NCI-H1436 (cell line): ENCODE results near the gene ASIC1.

Experiments used
- DNase-seq: peaks from one replicate; lab custom pipeline; 2025; lab: John Stamatoyannopoulos, UW

Gene ASIC1

GRCh38 chr12:50110127-50110761, 52.8 kb downstream of the ASIC1 start:
- no peak for DNase-seq

- DNase-seq = peak; percentile 50
Observed at GRCh38 chr12:50110762-50111351, 53.5 kb downstream of the ASIC1 start.

GRCh38 chr12:50111395-50111692, 53.9 kb downstream of the ASIC1 start:
- DNase-seq = no peak

- peak; percentile 100 for DNase-seq
Observed at GRCh38 chr12:50111693-50112455, 54.5 kb downstream of the ASIC1 start, which contains the start of gene COX14. COX14 (plus strand) TSS chr12:50112236; CDS start chr12:50120044, 7,808 bp downstream.

GRCh38 chr12:50112456-50113218, 55.2 kb downstream of the ASIC1 start:
- DNase-seq = no peak

GRCh38 chr12:50117057-50117622, 59.7 kb downstream of the ASIC1 start:
- DNase-seq = no peak

GRCh38 chr12:50119387-50119786, 62.0 kb downstream of the ASIC1 start:
- DNase-seq = no peak

- DNase-seq = no peak
Observed at GRCh38 chr12:50120521-50120920, 63.1 kb downstream of the ASIC1 start.

- no peak for DNase-seq
Observed at GRCh38 chr12:50120953-50121352, 63.6 kb downstream of the ASIC1 start.

GRCh38 chr12:50121641-50122040, 64.2 kb downstream of the ASIC1 start:
- no peak for DNase-seq

GRCh38 chr12:50123203-50123602, 65.8 kb downstream of the ASIC1 start:
- DNase-seq = no peak

- no peak for DNase-seq
Observed at GRCh38 chr12:50127546-50127945, 70.2 kb downstream of the ASIC1 start.

- no peak for DNase-seq
Observed at GRCh38 chr12:50129290-50129689, 71.9 kb downstream of the ASIC1 start.

GRCh38 chr12:50132505-50133135, 75.2 kb downstream of the ASIC1 start:
- peak; percentile 28 for DNase-seq
